CD4-positive, alpha-beta memory T cell (primary cell): ENCODE measurements around the gene GGT6. TPM values are rescaled to one million over a fixed set of nuclear protein-coding genes. Genes with fewer than 3 reads are reported as not detected.

Experiments
- CTCF ChIA-PET: fragments of 350-600 bp; sonication (Branson Sonifier 250); formaldehyde crosslinking; loops from one replicate; lab custom pipeline; 2021; ENCODE audit warnings: inconsistent platforms; ENCODE audit not compliant: partially characterized antibody; lab: Charles Lee
- POLR2A ChIA-PET: fragments of 350-600 bp; sonication (Branson Sonifier 250); formaldehyde crosslinking; loops from one replicate; lab custom pipeline; 2021; ENCODE audit not compliant: partially characterized antibody; lab: Charles Lee
- DNase-seq, 5 donors: peaks; one replicate each; pipeline versions ENCODE4 v3.0.0 to v3.0.0-alpha.2; 2020 to 2022; ENCODE audit warnings: mixed read lengths in 1 of 5
- H3K27ac ChIP-seq: one replicate; pipeline ENCODE4 v1.7.0; 2013; ENCODE audit warnings: low read depth, low read length
- H3K27me3 ChIP-seq: 2 replicates; pipeline ENCODE4 v1.7.0; 2013; ENCODE audit warnings: mild to moderate bottlenecking, low read length, moderate library complexity; ENCODE audit not compliant: insufficient read depth
- H3K36me3 ChIP-seq: 2 replicates; pipeline ENCODE4 v1.7.0; 2013; ENCODE audit warnings: mild to moderate bottlenecking, low read length, moderate library complexity; ENCODE audit not compliant: insufficient read depth
- H3K4me1 ChIP-seq: 2 replicates; pipeline ENCODE4 v1.7.0; 2013; ENCODE audit warnings: mild to moderate bottlenecking, low read length, moderate library complexity; ENCODE audit not compliant: insufficient read depth
- H3K4me3 ChIP-seq, 2 donors: one replicate each; pipeline ENCODE4 v1.7.0; 2013; ENCODE audit warnings: low read length in 2 of 2, mild to moderate bottlenecking in 1 of 2
- H3K9me3 ChIP-seq, 2 donors: one replicate each; pipeline ENCODE4 v1.7.0; 2013; ENCODE audit warnings: low read length in 2 of 2, control low read depth in 1 of 2; ENCODE audit not compliant: control insufficient read depth in 1 of 2
- H3K27ac Mint-ChIP-seq, 7 donors: one replicate each; pipeline ENCODE4 v1.8.0; 2020 to 2021; ENCODE audit warnings: mixed read lengths in 7 of 7, mild to moderate bottlenecking in 6 of 7, inconsistent platforms in 3 of 7, moderate library complexity in 3 of 7
- H3K27me3 Mint-ChIP-seq, 2 donors: one replicate each; pipeline ENCODE4 v1.8.0; 2020 to 2021; ENCODE audit warnings: mixed read lengths in 2 of 2
- H3K36me3 Mint-ChIP-seq, 2 donors: one replicate each; pipeline ENCODE4 v1.8.0; 2020 to 2021; ENCODE audit warnings: mixed read lengths in 2 of 2, inconsistent platforms in 1 of 2, mild to moderate bottlenecking in 1 of 2
- H3K4me1 Mint-ChIP-seq, 4 donors: one replicate each; pipeline ENCODE4 v1.8.0; 2020 to 2021; ENCODE audit warnings: mixed read lengths in 4 of 4, mild to moderate bottlenecking in 1 of 4
- H3K4me3 Mint-ChIP-seq, 8 donors: one replicate each; pipeline ENCODE4 v1.8.0; 2020 to 2021; ENCODE audit warnings: mixed read lengths in 8 of 8, mild to moderate bottlenecking in 7 of 8, moderate library complexity in 6 of 8, inconsistent platforms in 3 of 8
- H3K9me3 Mint-ChIP-seq, 8 donors: one replicate each; pipeline ENCODE4 v1.8.0; 2020 to 2021; ENCODE audit warnings: mixed read lengths in 8 of 8, mild to moderate bottlenecking in 5 of 8, inconsistent platforms in 3 of 8, moderate library complexity in 1 of 8
- intact Hi-C: fragments of 100-400 bp; cut with micrococcal nuclease; formaldehyde crosslinking; loops from one replicate; pipeline ENCODE4 v1.15.1; 2023
- polyA plus RNA-seq, 2 donors: library from polyadenylated mRNA; unstranded; fragments of 300-500 nt; fragmentation: Illumina TruSeq; gene quantifications; one replicate each; pipeline ENCODE4 v1.2.3, GENCODE V29; 2021
- total RNA-seq, 2 experiments: library from RNA; stranded (reverse); gene quantifications; one replicate each; pipeline ENCODE4 v1.2.3, GENCODE V29; 2021

Gene GGT6
- total and polyA plus RNA-seq, 4 experiments from 2014 or later, result not detected

- H3K27me3 ChIP-seq, result peaks cover 10% of the 10 kb centered on the region
- Mint-ChIP-seq H3K36me3 (no peaks in the 10 kb centered on the region), H3K4me3 (peak overlapping the region in 4 of 8 donors; percentile 20 to 46 (median 27)), H3K4me1 (peaks cover 1 to 10% (median 4%) of the 10 kb centered on the region in 4 donors), H3K9me3 (no peaks in the 10 kb centered on the region), H3K27ac (no peak overlapping the region), H3K27me3 (peaks cover 33 to 40% of the 10 kb centered on the region in 2 donors)
- no peak overlapping the region for H3K4me3 ChIP-seq
- ChIA-PET CTCF (no interaction called here), POLR2A (no interaction called here)
- no peaks in the 10 kb centered on the region for H3K36me3 ChIP-seq
- H3K27ac ChIP-seq, result no peak overlapping the region
- H3K4me1 ChIP-seq, result peaks cover 3% of the 10 kb centered on the region
- H3K9me3 ChIP-seq, result no peaks in the 10 kb centered on the region
- intact Hi-C loops, result no loop called here
- DNase-seq, result no peak
These were observed 25.7 kb upstream of the GGT6 start for GRCh38 chr17:4586043-4586442.

DNA sequence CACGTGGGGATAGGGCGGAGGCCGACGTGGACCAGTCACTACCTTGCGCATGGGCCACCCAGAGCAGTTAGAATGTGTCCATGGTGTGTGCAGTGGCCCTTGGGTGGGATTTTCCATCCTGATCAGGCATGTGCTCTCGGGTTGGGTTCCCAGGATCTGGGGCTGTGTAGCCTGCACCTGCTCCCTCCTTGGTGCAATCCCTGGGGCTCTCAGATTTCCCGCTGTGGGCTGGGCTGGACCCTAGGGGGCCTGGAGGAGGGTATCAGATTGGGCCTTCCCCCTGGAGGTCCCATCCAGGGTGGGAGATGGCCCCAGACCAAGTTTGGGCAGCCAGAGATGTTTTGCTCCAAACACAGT lies 25.2 kb upstream of the GGT6 start:
- Mint-ChIP-seq H3K27me3 (peaks cover 33 to 41% of the 10 kb centered on the region in 2 donors), H3K27ac (no peak overlapping the region), H3K4me3 (no peak overlapping the region), H3K4me1 (peaks cover 1 to 10% (median 4%) of the 10 kb centered on the region in 4 donors), H3K36me3 (no peaks in the 10 kb centered on the region), H3K9me3 (no peaks in the 10 kb centered on the region)
- peaks cover 3% of the 10 kb centered on the region for H3K4me1 ChIP-seq
- intact Hi-C loops, result no loop called here
- POLR2A ChIA-PET, result no interaction called here
- H3K36me3 ChIP-seq, result no peaks in the 10 kb centered on the region
- H3K4me3 ChIP-seq, result no peak overlapping the region
- no peak for DNase-seq
- no peaks in the 10 kb centered on the region for H3K9me3 ChIP-seq
- CTCF ChIA-PET, result no interaction called here
- H3K27ac ChIP-seq, result no peak overlapping the region
- H3K27me3 ChIP-seq, result peaks cover 10% of the 10 kb centered on the region

DNA sequence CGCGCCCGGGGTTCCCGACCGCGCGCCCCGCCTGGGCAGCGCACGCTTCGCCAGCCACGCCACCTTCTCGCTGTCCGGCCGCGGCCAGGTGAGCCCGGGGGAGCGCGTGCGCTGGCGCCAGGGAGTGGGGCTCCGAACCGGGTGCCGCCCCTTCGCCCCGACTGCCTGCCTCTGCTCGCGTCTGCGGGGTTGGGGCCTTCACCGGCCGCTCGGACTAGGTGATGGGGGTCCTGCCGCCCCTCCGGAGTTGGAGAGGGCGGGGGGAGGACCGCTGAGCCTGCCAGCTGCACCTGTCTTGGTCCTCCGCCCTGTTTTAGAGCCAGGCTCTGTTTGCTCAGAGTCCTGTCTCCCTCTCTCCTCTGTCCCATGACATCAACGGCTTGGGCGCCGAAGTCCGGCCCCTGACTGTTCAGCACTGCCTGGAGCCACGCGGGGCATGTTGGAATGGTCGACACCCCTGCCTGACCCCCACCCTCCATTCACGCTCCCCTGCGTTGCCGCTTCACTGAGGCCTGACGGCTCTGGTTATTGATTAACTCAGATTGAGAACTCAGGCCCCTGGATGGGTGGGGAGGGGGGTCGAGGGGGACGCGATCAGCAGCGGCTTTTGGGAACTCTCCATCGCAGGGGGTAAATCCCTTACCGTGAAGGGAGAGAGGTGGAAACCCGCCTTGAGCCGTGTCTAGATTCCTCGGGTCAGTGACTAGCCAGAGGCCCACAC lies 24.7 kb upstream of the GGT6 start:
- H3K36me3 Mint-ChIP-seq, result no peaks in the 10 kb centered on the region
- no peak for DNase-seq
- peaks cover 30 to 36% of the 10 kb centered on the region in 2 donors for H3K27me3 Mint-ChIP-seq
- H3K27ac Mint-ChIP-seq, result no peak overlapping the region
- CTCF ChIA-PET, result no interaction called here
- intact Hi-C loops, result no loop called here
- H3K9me3 Mint-ChIP-seq, result no peaks in the 10 kb centered on the region
- no peaks in the 10 kb centered on the region for H3K36me3 ChIP-seq
- POLR2A ChIA-PET, result no interaction called here
- H3K27me3 ChIP-seq, result peaks cover 10% of the 10 kb centered on the region
- peaks cover 1 to 10% (median 4%) of the 10 kb centered on the region in 4 donors for H3K4me1 Mint-ChIP-seq
- no peaks in the 10 kb centered on the region for H3K9me3 ChIP-seq
- H3K4me3 ChIP-seq, result no peak overlapping the region
- peaks cover 3% of the 10 kb centered on the region for H3K4me1 ChIP-seq
- H3K4me3 Mint-ChIP-seq, result peak overlapping the region in 6 of 8 donors; percentile 9 to 58 (median 44)
- H3K27ac ChIP-seq, result no peak overlapping the region

GRCh38 chr17:4584101-4584916 lies 23.9 kb upstream of the GGT6 start, which contains the start of gene SMTNL2:
Gene SMTNL2, plus strand, starts transcription at chr17:4584529. Its CDS starts 77 bp downstream, at chr17:4584606.
- Mint-ChIP-seq H3K27me3 (peaks cover 30 to 36% of the 10 kb centered on the region in 2 donors), H3K27ac (no peak within 1 kb of the TSS), H3K9me3 (no peaks in the 10 kb centered on the region), H3K4me1 (peaks cover 1 to 10% (median 4%) of the 10 kb centered on the region in 4 donors), H3K4me3 (peak within 1 kb of the TSS; percentile 60 to 77 (median 74)), H3K36me3 (no peaks in the 10 kb centered on the region)
- Histone ChIP-seq H3K4me3 (no peak within 1 kb of the TSS), H3K9me3 (no peaks in the 10 kb centered on the region), H3K36me3 (no peaks in the 10 kb centered on the region), H3K4me1 (peaks cover 3% of the 10 kb centered on the region), H3K27me3 (peaks cover 10% of the 10 kb centered on the region), H3K27ac (no peak within 1 kb of the TSS)
- intact Hi-C loops, result no loop called here
- ChIA-PET POLR2A (interaction anchor here (0.9 kb wide), 1 partner anchor 29 kb away, joined by 4 read pairs; the partner anchor contains the start of gene MYBBP1A), CTCF (interaction anchor here (0.6 kb wide), 1 partner anchor 15 kb away, joined by 3 read pairs; no protein-coding TSS in a partner anchor)
- DNase-seq, result no peak

DNA sequence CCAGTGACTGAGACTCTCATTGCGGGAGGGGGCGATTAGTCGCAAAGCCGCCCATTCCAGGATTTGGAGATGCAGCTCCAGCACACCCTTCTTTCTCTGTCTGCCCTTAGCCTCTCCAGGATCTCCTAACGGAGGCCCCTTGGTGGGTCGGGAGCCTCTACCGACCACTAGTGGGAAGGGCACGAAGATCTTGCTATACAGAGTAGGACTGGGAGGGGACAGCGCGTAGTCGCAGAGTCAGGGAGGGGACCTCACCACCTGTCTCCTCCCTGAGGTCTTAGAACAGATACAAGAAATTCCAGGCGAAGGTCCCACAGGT lies 23.4 kb upstream of the GGT6 start:
- no peak for DNase-seq
- no peaks in the 10 kb centered on the region for H3K36me3 ChIP-seq
- Mint-ChIP-seq H3K4me1 (peaks cover 1 to 10% (median 4%) of the 10 kb centered on the region in 4 donors), H3K36me3 (no peaks in the 10 kb centered on the region), H3K4me3 (peak overlapping the region; percentile 60 to 77 (median 74)), H3K9me3 (no peaks in the 10 kb centered on the region), H3K27me3 (peaks cover 30 to 34% of the 10 kb centered on the region in 2 donors), H3K27ac (no peak overlapping the region)
- H3K27ac ChIP-seq, result no peak overlapping the region
- ChIA-PET CTCF (no interaction called here), POLR2A (interaction anchor here (0.9 kb wide), 1 partner anchor 29 kb away, joined by 4 read pairs; the partner anchor contains the start of gene MYBBP1A)
- no peaks in the 10 kb centered on the region for H3K9me3 ChIP-seq
- peaks cover 3% of the 10 kb centered on the region for H3K4me1 ChIP-seq
- H3K4me3 ChIP-seq, result no peak overlapping the region
- intact Hi-C loops, result no loop called here
- H3K27me3 ChIP-seq, result peaks cover 10% of the 10 kb centered on the region

DNA sequence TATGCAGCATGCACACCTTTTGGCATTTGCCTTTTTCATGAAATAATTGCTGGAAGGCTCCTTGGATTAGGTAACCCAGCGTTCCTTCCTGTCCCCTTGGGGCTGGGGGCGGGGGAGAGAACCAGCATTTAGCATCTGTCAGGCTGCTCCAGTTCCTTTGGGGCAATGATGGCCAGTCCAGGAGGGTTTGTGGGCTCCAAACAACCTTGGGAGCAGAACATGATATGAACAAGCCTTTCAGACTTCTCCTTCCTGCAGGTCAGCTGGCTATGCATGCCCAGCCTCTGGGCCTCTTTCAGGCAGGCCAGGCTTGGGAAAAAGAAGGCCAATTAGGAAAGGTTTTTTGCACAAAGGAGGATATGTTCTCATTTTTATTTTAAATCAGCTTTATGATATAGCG lies 22.8 kb upstream of the GGT6 start:
- POLR2A ChIA-PET, result interaction anchor here (0.9 kb wide), 1 partner anchor 28 kb away, joined by 4 read pairs; the partner anchor contains the start of gene MYBBP1A
- Mint-ChIP-seq H3K27me3 (peaks cover 27 to 34% of the 10 kb centered on the region in 2 donors), H3K36me3 (no peaks in the 10 kb centered on the region), H3K27ac (no peak overlapping the region), H3K4me3 (peak overlapping the region in 2 of 8 donors; percentile 43 to 77), H3K9me3 (no peaks in the 10 kb centered on the region), H3K4me1 (peaks cover 1 to 10% (median 4%) of the 10 kb centered on the region in 4 donors)
- Histone ChIP-seq H3K27me3 (peaks cover 10% of the 10 kb centered on the region), H3K4me1 (peaks cover 3% of the 10 kb centered on the region), H3K36me3 (no peaks in the 10 kb centered on the region), H3K27ac (no peak overlapping the region), H3K4me3 (no peak overlapping the region), H3K9me3 (no peaks in the 10 kb centered on the region)
- intact Hi-C loops, result no loop called here
- no peak for DNase-seq
- CTCF ChIA-PET, result no interaction called here

DNA sequence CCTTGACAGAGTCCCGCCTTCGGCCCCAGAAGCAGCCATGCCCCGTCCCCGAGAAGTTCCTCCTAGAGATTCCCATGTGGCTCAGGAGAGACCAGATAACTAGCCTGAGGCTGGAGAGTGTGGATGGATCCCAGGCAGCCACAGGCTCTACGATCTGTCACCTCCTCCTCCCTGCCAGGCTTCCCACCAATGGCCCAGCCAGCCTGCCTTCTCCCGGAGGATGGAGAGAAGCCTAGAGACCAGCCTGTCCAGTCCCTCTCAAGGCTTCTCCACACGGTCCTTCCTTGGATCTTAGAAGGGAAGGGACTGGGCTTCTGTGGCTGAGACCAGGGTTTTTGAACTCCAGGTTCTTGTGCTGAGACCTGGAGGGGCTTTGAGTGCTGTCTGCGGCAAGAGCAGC lies 22.3 kb upstream of the GGT6 start:
- Mint-ChIP-seq H3K4me1 (peaks cover 1 to 10% (median 4%) of the 10 kb centered on the region in 4 donors), H3K36me3 (no peaks in the 10 kb centered on the region), H3K27me3 (peaks cover 27 to 34% of the 10 kb centered on the region in 2 donors), H3K4me3 (no peak overlapping the region), H3K9me3 (no peaks in the 10 kb centered on the region), H3K27ac (no peak overlapping the region)
- Histone ChIP-seq H3K27ac (no peak overlapping the region), H3K4me3 (no peak overlapping the region), H3K36me3 (no peaks in the 10 kb centered on the region), H3K9me3 (no peaks in the 10 kb centered on the region), H3K27me3 (peaks cover 10% of the 10 kb centered on the region), H3K4me1 (peaks cover 3% of the 10 kb centered on the region)
- ChIA-PET CTCF (no interaction called here), POLR2A (no interaction called here)
- DNase-seq, result no peak
- intact Hi-C loops, result no loop called here
